Activated naive CD8-positive, alpha-beta T cell treated with anti-CD3 and anti-CD28 coated beads, Interleukin-2, amount 50 U/mL, for 16 hours (primary cell): ENCODE measurements around the gene TSPAN3.

ENCODE experiments used
- DNase-seq: peaks from one replicate; pipeline ENCODE4 v3.0.0-alpha.2; 2020; ENCODE audit warnings: low read depth, low spot score

Gene TSPAN3

DNA sequence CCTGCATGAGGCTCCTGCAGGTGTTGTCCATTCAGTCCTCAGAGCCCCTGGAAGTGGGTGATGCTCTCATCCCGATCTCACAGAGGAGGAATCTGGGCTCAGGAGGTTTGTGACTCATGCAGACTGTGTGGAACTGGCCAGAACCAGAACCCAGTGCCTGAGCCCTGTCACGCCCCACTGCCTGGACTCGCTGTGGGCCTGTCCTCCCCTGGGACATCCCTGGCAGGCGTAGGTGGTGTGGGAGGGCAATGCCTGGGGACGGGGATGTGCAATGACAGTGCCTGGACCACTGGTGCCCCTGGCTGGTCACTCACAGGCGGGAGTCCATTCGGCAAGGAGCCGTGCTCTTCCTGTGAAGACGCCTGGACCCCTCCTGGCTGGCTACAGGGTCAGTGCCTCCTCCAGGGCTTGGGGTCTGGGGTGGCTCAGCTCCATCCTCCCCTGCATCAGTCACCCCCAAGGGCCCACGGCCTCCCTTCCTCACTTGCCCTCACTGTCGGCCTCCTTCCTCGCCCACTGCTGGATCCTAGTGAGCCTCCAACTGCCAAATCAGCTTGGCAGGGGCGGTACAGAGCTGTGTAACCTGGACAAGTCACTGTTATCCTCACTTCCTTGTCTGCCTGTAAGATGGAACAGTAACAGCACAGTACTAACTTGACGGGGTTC, 61.1 kb downstream of the TSPAN3 start:
- DNase-seq, result no peak

GRCh38 chr15:77009176-77009575, 61.7 kb downstream of the TSPAN3 start:
- DNase-seq, result no peak

DNA sequence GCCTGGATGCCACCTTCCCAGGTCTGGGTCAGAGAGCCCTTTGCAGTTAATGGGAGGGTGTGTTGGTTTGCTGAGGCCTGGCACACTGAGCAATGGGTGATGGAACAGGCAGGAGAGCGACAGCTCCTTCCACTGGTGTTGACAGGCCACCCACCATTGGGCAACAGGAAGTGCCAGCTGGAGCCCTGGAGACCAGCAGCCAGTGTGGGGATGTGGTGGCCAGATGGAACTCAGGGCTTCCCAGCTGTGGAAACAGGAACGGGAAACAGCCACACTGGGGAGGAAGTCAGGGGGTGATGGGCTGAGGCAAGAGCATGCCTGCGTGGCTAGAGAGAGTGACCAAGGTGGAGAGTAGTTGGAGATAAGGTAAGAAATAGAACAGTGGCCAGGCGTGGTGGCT, 66.7 kb downstream of the TSPAN3 start:
- no peak for DNase-seq

- DNase-seq, result no peak
Measured at GRCh38 chr15:77002954-77003912, 67.7 kb downstream of the TSPAN3 start.

- DNase-seq, result no peak
Measured at GRCh38 chr15:77002436-77002835, 68.5 kb downstream of the TSPAN3 start.

- DNase-seq, result no peak
Measured at GRCh38 chr15:77001966-77002365, 68.9 kb downstream of the TSPAN3 start.

DNA sequence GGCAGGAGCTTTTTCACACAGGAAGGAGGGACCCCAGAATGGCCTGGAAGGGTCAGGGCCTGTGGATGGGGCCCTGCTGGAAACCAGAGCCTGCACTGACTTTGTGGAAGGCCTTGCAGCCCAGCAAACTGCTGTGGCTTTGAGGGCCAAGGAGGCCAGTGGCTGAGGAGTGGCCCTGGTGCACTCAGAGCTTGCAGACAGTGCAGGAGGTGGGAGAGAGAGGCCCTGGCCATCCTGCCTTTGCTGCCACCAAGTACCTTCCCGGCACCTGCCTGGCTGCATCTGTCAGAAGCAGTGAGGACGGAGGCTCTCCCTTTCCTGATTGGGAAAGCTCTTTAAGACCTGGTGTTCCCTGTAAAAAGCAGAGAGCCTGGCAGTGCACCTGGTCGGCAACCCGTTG, 69.6 kb downstream of the TSPAN3 start:
- DNase-seq, result no peak

GRCh38 chr15:76999996-77000395, 70.9 kb downstream of the TSPAN3 start:
- no peak for DNase-seq

GRCh38 chr15:76998663-76999285, 72.1 kb downstream of the TSPAN3 start:
- DNase-seq, result no peak

DNA sequence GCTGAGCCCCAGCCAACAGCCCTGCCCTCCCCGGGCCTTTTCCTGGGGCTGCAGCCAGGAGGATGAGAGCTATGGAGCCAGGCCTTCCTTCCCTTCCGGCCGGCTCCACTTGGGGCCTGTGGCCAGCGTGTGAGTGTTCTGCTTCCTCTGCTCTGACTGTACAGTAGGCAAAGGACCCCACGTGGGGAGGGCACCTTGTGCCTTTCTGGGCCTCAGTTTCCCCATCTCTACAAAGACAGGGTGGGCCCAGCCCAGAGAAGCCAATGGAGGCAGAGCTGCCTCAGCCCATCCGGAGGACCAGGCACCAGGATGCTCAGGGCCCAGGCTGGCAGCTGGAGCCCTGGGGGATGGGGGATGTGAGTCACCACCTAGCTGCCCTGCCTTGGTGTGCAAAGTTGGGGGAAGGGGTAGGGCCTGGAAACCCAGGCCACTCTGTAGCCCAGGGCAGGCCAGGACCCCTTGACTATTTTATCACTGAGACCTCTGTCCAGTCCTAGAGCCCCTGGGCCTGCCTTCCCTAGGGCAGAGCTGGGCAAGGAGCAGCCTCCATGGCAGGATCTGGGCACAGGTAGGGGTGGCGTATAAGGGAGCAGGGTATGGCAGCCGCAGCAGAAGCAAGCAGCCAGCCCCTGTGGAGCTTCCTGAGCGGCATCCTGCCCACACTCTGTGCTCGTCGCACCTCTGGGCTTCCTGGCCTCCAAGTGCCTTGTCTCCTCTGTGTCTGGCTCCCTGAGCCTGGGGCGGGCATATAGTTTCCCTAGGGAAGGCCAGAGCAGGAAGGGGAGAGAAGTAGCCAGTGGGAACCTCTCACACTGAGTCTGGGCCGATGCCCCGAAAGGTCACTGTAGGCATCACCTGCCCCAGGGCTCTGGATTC, 74.1 kb downstream of the TSPAN3 start:
- no peak for DNase-seq

GRCh38 chr15:76996076-76996525, 74.8 kb downstream of the TSPAN3 start:
- no peak for DNase-seq

DNA sequence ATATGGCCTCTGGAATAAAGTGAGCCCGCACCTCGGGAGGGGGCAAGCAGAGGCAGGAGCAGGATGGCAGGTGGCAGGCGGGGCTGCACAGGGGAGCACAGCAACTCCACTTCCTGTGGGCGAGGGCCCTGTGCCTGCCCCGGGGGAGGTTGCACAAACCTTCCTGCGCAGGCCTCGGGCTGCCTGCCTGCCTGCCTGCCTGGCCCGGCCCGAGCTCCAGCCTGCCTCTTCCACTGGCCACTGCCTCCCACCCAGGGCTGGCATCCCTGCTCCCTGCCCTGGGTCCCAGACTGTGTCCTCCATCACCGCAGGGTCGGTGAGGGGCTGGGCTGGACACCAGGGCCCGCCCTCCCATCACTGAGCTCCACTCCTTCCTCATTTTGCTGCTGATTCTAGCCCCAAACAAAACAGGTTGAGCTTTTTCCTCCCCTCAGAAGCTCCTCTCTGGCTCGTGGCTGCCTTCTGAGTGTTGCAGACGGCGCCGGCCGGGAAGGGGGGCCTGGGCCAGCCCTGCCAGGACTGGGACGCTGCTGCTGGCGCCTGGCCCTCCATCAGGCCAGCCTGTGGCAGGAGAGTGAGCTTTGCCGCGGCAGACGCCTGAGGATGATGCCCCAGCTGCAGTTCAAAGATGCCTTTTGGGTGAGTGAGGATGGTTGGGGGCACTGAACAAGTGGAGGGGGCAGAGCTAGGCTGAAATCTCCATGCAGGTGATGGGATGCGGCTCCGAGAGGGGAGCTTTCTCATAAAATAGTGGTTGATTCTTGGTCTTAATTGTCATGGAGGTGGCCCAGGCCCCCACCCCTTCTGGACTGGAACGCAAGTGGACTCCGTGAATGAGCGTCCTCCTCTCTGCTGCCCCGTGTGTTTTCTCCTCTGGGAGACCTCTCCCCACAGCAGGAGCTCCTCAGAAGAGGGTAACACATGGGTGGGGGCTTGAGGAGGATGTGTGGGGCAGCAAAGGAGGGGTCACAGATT, 75.7 kb downstream of the TSPAN3 start, which contains the start of gene PSTPIP1:
TSS of gene PSTPIP1 (plus strand) at position 156 of the 975 bp plus-strand sequence. CDS start at position 604, 448 bp downstream.
- peak; percentile 27 for DNase-seq

DNA sequence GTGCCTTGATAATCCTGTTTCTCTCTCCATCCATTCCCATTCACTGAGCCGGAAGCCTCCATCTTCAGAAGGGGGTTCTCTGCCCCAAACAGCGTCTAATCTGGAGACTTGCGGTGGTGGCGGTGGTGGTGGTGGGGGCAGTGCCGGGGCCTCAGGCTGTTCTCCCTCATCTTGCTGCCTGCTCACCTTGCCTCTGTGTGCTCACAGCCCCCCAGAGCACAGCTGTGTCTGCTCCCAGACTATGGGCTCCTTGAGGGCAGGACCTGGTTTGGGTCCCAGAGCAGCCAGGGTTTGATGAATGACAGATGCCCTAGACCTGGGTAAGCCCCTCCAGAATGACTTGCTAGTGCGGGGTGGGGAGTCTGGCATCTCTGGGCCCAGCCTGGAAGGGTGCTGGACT, 76.4 kb downstream of the TSPAN3 start:
- DNase-seq, result no peak

DNA sequence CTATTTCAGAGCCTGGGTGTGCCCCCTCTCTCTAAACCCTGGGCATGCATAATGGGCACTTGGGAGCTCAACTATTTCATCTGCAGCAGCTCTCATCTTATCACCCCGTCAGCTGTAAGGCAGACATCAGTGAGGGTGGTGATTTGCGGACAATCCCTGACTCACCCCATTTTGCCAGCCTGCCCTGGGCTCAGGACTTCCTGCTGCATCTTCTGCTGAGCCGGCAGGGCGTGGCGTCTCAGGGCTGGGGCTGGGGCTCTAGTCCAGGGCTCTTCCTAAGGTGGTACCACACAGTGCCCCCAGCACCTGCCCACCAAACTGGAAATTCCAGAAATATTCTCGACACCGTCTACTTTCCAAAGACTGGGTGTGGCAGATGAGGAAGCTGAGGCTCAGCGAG, 76.9 kb downstream of the TSPAN3 start:
- no peak for DNase-seq

- no peak for DNase-seq
Measured at GRCh38 chr15:76993114-76993725, 77.7 kb downstream of the TSPAN3 start.

DNA sequence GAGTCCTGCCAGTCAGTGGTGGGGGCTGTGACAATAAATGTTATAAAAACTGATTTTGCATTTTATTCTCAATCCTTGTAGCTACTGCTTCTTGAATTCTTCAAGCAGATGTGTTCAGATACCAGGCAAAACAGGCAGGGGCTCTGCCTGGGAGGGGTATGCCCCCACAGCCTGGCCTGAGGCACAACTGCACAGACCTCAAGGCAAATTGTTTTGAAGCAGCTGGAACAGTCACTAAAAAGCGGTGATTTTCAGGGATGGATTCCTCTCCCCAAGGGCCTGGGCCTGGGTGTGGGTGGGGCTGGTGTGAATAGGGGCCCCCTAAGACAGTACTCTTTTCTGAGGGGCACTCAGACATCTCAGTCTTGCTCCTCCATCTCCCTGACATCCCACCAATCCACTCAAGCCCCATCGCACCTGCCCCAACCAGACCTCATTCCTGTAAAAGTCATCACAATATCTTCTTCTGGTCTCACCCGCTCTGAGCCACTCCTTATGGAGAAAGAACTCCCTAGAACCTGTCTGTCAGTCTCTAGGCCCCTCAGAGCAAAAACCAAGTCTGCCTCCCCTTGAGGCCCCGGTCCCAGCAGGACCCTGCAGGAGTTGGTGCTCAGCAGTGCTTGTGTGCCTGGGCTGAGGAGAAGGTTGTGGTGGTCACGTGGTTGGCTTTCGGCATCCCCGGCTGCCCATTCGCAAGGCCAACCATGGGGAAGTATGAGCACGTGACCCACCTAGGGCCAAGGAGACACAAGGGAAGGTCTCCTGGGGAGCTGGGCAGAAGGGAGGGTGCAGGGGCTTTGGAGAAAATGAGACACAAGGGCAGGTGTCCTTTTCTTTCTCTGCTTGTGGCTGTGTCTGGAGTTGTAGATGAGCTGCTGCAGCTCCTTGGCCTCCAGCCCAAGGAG, 78.9 kb downstream of the TSPAN3 start:
- no peak for DNase-seq
